ENCODE results near the gene SLC26A1.

The SLC26A1 gene

DNA sequence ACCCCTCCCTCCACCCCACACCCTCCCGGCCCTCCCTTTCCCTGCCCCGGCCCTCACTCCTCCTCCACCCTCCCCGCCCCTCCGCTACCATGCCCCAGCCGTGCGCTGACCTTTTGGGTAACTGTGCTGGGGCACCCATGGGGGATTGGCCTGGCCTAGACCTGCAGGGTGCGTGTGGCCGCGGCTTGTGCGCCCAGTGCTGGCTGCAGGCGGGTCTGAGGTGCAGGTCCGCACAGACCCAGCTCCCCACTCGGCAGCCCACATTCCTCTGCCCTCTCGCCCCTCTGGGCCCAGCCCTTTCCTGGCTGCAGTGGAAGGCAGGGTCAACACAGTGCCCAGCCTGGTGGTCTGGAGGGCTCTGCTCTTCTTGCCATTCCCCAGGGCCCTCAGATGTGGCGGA, 42.9 kb upstream of the SLC26A1 start:
- H3K9me3 ChIP-seq (ENCODE audit: control insufficient read depth, low read length) = no peaks in the 10 kb centered on the region
- H3K4me3 ChIP-seq (ENCODE audit: extremely low read depth, insufficient read depth, low read length, poor library complexity, severe bottlenecking) = no peak overlapping the region
- WGBS, 2 experiments (ENCODE audit: insufficient coverage in 2 of 2) = 95 to 100% methylated on average over 8 to 9 of the region's 15 CpGs
- peaks cover 34% of the 10 kb centered on the region for H3K4me1 ChIP-seq (ENCODE audit: control insufficient read depth, insufficient read depth, low read length, poor library complexity, severe bottlenecking)
- H3K36me3 ChIP-seq (ENCODE audit: control insufficient read depth, insufficient read depth, low read length) = no peaks in the 10 kb centered on the region
- H3K27ac ChIP-seq (ENCODE audit: low read depth, low read length, severe bottlenecking) = no peak overlapping the region

DNA sequence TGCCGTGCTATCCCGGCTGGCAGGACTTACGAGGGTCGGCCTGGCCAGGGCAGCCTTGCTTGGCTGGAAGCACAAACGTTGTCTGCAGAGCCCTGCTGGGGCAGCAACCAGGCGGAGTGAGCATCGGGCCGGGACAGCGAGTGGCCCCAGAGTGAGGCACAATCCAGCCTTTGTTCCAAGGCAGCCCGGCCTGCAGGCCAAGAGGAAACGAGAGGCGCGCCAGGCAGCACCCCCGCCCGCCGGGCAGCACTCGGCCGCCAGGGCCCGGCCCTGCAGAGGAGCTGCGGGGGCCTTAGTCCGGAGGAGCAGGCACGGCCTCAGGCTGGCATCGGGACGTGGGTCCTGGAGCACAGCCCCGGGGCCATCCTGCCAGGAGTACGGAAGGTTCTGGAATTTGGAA, 42.3 kb upstream of the SLC26A1 start:
- Histone ChIP-seq H3K4me1 (ENCODE audit: control insufficient read depth, insufficient read depth, low read length, poor library complexity, severe bottlenecking) (peaks cover 30% of the 10 kb centered on the region), H3K4me3 (ENCODE audit: extremely low read depth, insufficient read depth, low read length, poor library complexity, severe bottlenecking) (no peak overlapping the region), H3K36me3 (ENCODE audit: control insufficient read depth, insufficient read depth, low read length) (no peaks in the 10 kb centered on the region), H3K9me3 (ENCODE audit: control insufficient read depth, low read length) (no peaks in the 10 kb centered on the region), H3K27ac (ENCODE audit: low read depth, low read length, severe bottlenecking) (no peak overlapping the region)
- WGBS, 2 experiments (ENCODE audit: insufficient coverage in 2 of 2) = 90 to 91% methylated on average over 25 of the region's 26 CpGs

DNA sequence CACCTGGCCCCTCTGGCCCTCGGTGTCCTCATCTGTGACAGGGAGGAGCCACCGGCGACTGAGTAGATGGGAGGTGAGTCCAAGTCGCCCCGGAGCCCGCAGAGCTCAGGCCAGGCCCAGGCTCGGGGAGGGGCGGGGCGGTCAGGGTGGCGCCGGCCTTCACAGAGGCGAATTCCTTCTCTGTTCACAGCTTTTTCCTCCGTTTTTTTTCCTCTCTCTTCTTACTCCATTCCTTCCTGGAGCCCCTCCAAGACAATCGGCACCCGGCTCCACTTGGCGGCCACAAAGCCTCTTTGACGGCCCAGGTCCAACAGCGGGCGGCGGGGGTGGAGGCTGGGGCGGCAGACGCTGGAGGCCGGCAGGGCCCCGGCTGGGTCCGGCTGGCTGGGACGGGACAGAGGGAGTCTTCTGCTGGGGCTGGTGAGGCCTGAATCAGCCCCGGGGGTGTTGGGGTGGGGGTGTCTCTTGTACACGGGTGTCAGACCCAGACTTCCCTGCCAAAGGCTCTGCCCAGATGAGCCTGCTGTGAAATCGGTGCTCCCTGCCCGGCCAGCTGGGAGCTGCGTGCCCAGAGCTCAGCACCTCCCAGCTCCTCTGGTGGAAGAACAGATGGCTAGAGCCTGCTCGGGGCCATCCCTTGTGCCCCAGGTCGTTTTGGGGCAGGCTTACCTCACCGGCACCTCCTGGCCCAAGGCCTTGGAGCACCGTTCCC, 40.8 kb upstream of the SLC26A1 start:
- H3K27ac ChIP-seq (ENCODE audit: low read depth, low read length, severe bottlenecking) = no peak overlapping the region
- peaks cover 21% of the 10 kb centered on the region for H3K4me1 ChIP-seq (ENCODE audit: control insufficient read depth, insufficient read depth, low read length, poor library complexity, severe bottlenecking)
- 86 to 87% methylated on average over 33 of the region's 35 CpGs for WGBS, 2 experiments (ENCODE audit: insufficient coverage in 2 of 2)
- H3K9me3 ChIP-seq (ENCODE audit: control insufficient read depth, low read length) = no peaks in the 10 kb centered on the region
- no peaks in the 10 kb centered on the region for H3K36me3 ChIP-seq (ENCODE audit: control insufficient read depth, insufficient read depth, low read length)
- H3K4me3 ChIP-seq (ENCODE audit: extremely low read depth, insufficient read depth, low read length, poor library complexity, severe bottlenecking) = no peak overlapping the region

DNA sequence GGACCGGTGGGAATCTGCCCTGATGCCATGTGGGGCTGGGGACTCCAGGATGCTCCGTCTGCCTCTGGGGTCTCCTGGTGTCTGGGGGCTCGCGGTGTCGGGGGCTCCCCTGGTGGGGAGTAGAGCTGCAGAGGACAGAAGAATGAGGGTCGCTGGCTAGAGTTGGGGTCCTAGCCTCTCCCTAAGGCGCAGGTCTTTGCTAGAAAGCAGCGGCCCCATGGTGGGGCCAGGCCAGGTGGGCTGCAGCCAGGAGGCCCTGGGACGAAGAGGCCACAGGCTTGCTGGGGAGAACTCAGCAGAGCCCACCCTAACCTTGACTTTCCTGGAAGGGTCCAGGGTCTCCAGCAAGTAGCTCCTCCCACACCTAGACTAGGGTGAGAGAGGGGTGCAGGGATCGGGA, 39.7 kb upstream of the SLC26A1 start:
- 90 to 95% methylated on average over 7 to 9 of the region's 10 CpGs for WGBS, 2 experiments (ENCODE audit: insufficient coverage in 2 of 2)
- peaks cover 21% of the 10 kb centered on the region for H3K4me1 ChIP-seq (ENCODE audit: control insufficient read depth, insufficient read depth, low read length, poor library complexity, severe bottlenecking)

DNA sequence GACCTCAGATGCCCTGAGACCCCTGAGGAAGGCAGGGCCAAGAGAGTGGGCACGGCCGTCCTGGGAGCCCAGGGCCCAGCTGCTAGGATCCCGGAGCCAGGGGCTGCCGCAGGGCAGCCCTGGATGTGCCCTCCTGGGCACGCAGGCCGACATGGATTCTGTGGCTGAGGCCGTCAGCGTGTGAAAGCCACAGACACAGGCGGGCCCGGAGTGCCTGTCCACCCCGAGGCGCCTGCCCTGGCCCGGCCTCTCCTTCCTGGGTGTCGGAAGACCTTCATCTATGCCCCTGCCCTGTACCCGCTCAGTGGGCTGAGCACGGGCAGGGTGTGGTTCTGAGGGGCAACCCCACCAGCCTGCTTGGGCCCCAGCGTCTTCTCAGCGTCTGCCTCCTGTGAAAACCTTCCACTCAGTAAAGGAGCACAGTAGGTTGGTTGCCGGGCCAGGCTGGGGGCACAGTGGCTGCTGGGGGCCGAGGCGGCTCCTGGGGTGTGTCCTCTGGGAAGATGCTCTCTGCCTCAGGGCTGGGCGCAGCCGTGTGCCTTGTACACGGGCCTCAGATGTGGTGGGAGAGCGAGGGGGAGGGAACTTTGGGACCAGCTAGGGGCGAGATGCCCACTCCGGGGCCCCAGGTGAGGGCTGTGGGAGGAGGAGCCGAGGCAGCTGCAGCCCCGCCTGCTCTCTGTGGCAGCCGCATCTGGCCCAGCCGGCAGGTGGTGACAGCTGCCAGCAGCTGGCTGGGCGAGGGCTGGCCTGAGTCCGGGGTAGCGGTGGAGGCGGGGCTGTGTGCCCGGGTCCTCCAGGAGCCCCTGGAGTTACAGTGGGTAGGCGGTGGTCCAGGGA, 39.0 kb upstream of the SLC26A1 start:
- H3K9me3 ChIP-seq (ENCODE audit: control insufficient read depth, low read length) = no peaks in the 10 kb centered on the region
- no peak overlapping the region for H3K4me3 ChIP-seq (ENCODE audit: extremely low read depth, insufficient read depth, low read length, poor library complexity, severe bottlenecking)
- no peaks in the 10 kb centered on the region for H3K36me3 ChIP-seq (ENCODE audit: control insufficient read depth, insufficient read depth, low read length)
- peaks cover 20% of the 10 kb centered on the region for H3K4me1 ChIP-seq (ENCODE audit: control insufficient read depth, insufficient read depth, low read length, poor library complexity, severe bottlenecking)
- 83 to 90% methylated on average over 18 to 35 of the region's 37 CpGs for WGBS, 2 experiments (ENCODE audit: insufficient coverage in 2 of 2)
- no peak overlapping the region for H3K27ac ChIP-seq (ENCODE audit: low read depth, low read length, severe bottlenecking)

More for the DNA sequence above, 39.7 kb upstream of the SLC26A1 start:
- no peak overlapping the region for H3K27ac ChIP-seq (ENCODE audit: low read depth, low read length, severe bottlenecking)
- H3K9me3 ChIP-seq (ENCODE audit: control insufficient read depth, low read length) = no peaks in the 10 kb centered on the region
- no peaks in the 10 kb centered on the region for H3K36me3 ChIP-seq (ENCODE audit: control insufficient read depth, insufficient read depth, low read length)
- no peak overlapping the region for H3K4me3 ChIP-seq (ENCODE audit: extremely low read depth, insufficient read depth, low read length, poor library complexity, severe bottlenecking)

DNA sequence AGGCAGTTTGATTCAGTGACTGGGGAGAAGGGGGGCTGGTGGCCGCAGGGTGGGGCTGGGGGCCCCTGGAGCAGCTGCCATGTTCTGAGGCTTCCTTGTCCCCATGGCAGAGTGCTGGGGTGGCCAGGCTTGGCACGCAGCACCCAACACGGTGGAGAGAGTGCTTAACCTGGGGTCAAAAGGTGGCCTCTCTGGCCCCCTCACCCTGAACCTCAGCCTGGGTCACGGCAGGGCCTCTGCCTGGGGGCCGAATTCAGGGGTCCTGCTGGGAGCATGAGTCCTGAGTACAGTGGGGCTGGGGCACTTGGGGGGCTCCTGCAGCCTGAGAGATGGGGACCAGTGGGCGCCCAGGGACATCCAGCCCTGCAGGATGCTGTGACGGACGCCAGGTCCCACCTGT, 38.1 kb upstream of the SLC26A1 start:
- no peaks in the 10 kb centered on the region for H3K9me3 ChIP-seq (ENCODE audit: control insufficient read depth, low read length)
- no peak overlapping the region for H3K27ac ChIP-seq (ENCODE audit: low read depth, low read length, severe bottlenecking)
- 91 to 97% methylated on average over 6 to 8 of the region's 8 CpGs for WGBS, 2 experiments (ENCODE audit: insufficient coverage in 2 of 2)
- H3K4me1 ChIP-seq (ENCODE audit: control insufficient read depth, insufficient read depth, low read length, poor library complexity, severe bottlenecking) = peaks cover 12% of the 10 kb centered on the region
- no peaks in the 10 kb centered on the region for H3K36me3 ChIP-seq (ENCODE audit: control insufficient read depth, insufficient read depth, low read length)
- H3K4me3 ChIP-seq (ENCODE audit: extremely low read depth, insufficient read depth, low read length, poor library complexity, severe bottlenecking) = no peak overlapping the region

DNA sequence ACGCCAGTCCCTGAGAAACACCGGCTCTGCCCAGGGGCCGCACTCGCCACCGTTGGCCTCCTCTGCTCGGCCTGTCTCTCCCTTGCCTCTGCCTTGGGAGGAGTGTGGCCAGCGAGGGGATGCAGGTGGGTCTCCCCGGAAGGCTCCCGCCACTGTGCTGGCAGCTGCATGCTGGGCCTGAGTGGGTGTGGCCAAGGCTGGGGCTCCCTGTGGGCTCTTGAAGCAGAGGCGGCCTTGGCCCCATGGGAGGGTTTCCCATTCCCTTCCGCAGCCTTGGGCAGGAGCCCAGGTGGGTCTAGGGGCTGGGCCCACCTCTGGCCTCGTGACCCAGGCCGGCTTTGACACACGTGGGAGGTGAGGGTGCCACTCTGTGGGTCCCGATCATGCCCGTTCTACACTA, 37.4 kb upstream of the SLC26A1 start:
- H3K9me3 ChIP-seq (ENCODE audit: control insufficient read depth, low read length) = no peaks in the 10 kb centered on the region
- 85 to 87% methylated on average over 14 of the region's 16 CpGs for WGBS, 2 experiments (ENCODE audit: insufficient coverage in 2 of 2)
- no peak overlapping the region for H3K27ac ChIP-seq (ENCODE audit: low read depth, low read length, severe bottlenecking)
- H3K36me3 ChIP-seq (ENCODE audit: control insufficient read depth, insufficient read depth, low read length) = peaks cover 5% of the 10 kb centered on the region
- H3K4me1 ChIP-seq (ENCODE audit: control insufficient read depth, insufficient read depth, low read length, poor library complexity, severe bottlenecking) = peaks cover 8% of the 10 kb centered on the region
- H3K4me3 ChIP-seq (ENCODE audit: extremely low read depth, insufficient read depth, low read length, poor library complexity, severe bottlenecking) = no peak overlapping the region

DNA sequence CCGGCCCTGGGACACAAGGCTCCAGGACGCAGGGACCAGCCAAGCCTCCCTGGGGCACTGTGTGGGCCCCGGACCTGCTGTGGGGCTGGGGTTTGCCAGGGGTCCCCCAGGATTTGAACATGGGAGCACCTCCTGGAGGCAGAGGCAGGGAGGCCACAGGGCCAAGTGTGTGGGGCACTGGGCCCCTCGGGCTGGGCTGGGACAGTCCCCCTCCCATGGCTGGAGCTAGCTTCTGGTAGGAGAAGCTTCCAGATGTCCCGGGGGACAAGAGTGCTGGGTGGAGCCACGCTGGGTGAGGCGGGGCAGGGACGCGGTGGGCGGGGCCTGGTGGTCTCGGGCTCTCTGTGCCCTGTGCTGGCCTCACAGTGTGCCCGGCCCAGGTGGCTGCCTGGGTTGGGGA, 36.8 kb upstream of the SLC26A1 start:
- no peak overlapping the region for H3K27ac ChIP-seq (ENCODE audit: low read depth, low read length, severe bottlenecking)
- no peak overlapping the region for H3K4me3 ChIP-seq (ENCODE audit: extremely low read depth, insufficient read depth, low read length, poor library complexity, severe bottlenecking)
- peaks cover 8% of the 10 kb centered on the region for H3K4me1 ChIP-seq (ENCODE audit: control insufficient read depth, insufficient read depth, low read length, poor library complexity, severe bottlenecking)
- no peaks in the 10 kb centered on the region for H3K9me3 ChIP-seq (ENCODE audit: control insufficient read depth, low read length)
- peaks cover 9% of the 10 kb centered on the region for H3K36me3 ChIP-seq (ENCODE audit: control insufficient read depth, insufficient read depth, low read length)
- WGBS, 2 experiments (ENCODE audit: insufficient coverage in 2 of 2) = 91 to 92% methylated on average over 5 to 6 of the region's 12 CpGs

DNA sequence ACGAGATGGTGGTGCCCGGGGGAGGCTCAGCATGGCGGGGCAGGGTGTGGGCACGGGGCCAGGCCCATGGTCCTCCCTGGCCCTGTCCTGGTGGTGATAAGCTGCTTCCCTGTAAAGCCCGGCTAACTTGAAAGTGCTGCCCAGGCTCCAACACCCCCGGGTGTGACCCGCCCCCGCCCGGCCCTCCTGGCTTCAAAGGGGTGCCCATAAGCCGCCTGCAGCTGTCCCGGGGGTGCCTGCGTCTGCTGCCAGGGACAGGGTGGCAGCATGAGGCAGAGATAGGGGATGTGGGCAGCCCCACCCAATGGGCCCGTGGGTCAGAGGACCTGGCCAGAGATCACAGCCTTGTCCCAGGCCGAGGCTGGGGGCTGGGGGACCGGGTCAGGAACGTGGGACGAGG, 36.3 kb upstream of the SLC26A1 start:
- WGBS, 2 experiments (ENCODE audit: insufficient coverage in 2 of 2) = 94 to 97% methylated on average over 13 to 16 of the region's 17 CpGs
- Histone ChIP-seq H3K9me3 (ENCODE audit: control insufficient read depth, low read length) (no peaks in the 10 kb centered on the region), H3K27ac (ENCODE audit: low read depth, low read length, severe bottlenecking) (no peak overlapping the region), H3K4me3 (ENCODE audit: extremely low read depth, insufficient read depth, low read length, poor library complexity, severe bottlenecking) (no peak overlapping the region), H3K4me1 (ENCODE audit: control insufficient read depth, insufficient read depth, low read length, poor library complexity, severe bottlenecking) (peaks cover 8% of the 10 kb centered on the region), H3K36me3 (ENCODE audit: control insufficient read depth, insufficient read depth, low read length) (peaks cover 12% of the 10 kb centered on the region)

DNA sequence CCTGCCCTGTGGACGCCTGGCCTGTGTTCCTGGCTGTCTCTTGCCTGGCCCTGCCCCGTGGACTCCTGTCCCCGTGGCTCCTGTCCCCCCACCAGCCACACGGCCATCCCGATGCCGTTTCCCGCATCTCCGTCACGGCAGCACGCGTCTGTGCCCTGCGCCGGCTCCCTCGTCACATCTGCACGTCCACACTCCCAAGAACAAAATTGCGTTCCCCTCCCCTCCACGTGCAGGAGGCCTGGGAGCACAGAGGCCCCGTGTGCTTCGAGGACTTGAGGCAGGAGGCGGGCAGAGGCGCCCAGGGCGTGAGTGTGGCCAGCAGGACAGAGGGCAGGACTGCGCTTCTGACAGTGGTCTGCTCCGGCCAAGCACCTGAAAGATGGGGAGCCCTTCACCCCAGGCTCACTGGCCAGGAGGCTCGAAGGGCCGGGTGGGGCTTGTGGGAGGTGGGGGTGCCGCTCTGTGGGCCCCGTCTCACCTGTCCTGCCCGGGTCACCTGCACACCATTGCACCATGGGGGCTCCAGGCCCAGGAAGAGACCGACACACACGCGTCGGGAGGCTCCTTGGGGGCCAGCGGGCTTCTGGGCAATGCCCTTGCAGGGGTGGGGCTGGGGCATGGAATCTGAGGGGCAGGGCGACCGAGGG, 35.5 kb upstream of the SLC26A1 start:
- Histone ChIP-seq H3K9me3 (ENCODE audit: control insufficient read depth, low read length) (no peaks in the 10 kb centered on the region), H3K4me1 (ENCODE audit: control insufficient read depth, insufficient read depth, low read length, poor library complexity, severe bottlenecking) (peaks cover 2% of the 10 kb centered on the region), H3K36me3 (ENCODE audit: control insufficient read depth, insufficient read depth, low read length) (peaks cover 16% of the 10 kb centered on the region), H3K4me3 (ENCODE audit: extremely low read depth, insufficient read depth, low read length, poor library complexity, severe bottlenecking) (no peak overlapping the region), H3K27ac (ENCODE audit: low read depth, low read length, severe bottlenecking) (no peak overlapping the region)
- 90 to 93% methylated on average over 20 to 28 of the region's 36 CpGs for WGBS, 2 experiments (ENCODE audit: insufficient coverage in 2 of 2)

Measured in mesodermal cell (in vitro differentiated cells).